IPS-15b (cell line): ENCODE measurements around the gene DPF1.

ENCODE experiments used
- H3K27me3 ChIP-seq: one replicate; pipeline ENCODE4 v1.6.1; 2013; ENCODE audit warnings: low read length; ENCODE audit not compliant: control insufficient read depth, insufficient read depth
- H3K36me3 ChIP-seq: one replicate; pipeline ENCODE4 v1.6.1; 2013; ENCODE audit warnings: low read length; ENCODE audit not compliant: control insufficient read depth, insufficient read depth
- H3K4me1 ChIP-seq: one replicate; pipeline ENCODE4 v1.6.1; 2013; ENCODE audit warnings: mild to moderate bottlenecking, low read length; ENCODE audit not compliant: control insufficient read depth, insufficient read depth
- H3K4me3 ChIP-seq: one replicate; pipeline ENCODE4 v1.5.1; 2013; ENCODE audit warnings: low read depth, low read length
- H3K9ac ChIP-seq: one replicate; pipeline ENCODE4 v1.6.1; 2013; ENCODE audit warnings: low read depth, mild to moderate bottlenecking, low read length
- H3K9me3 ChIP-seq: one replicate; pipeline ENCODE4 v1.6.1; 2013; ENCODE audit warnings: mild to moderate bottlenecking, low read length; ENCODE audit not compliant: control insufficient read depth, insufficient read depth

The DPF1 gene

GRCh38 chr19:38165335-38165734, 58.7 kb downstream of the DPF1 start:
- Histone ChIP-seq H3K36me3 (peaks cover 41% of the 10 kb centered on the region), H3K4me3 (no peak overlapping the region), H3K4me1 (no peaks in the 10 kb centered on the region), H3K9me3 (no peaks in the 10 kb centered on the region), H3K9ac (no peak overlapping the region), H3K27me3 (no peaks in the 10 kb centered on the region)

- H3K9ac ChIP-seq: no peak overlapping the region
- H3K4me3 ChIP-seq: no peak overlapping the region
- H3K36me3 ChIP-seq: peaks cover 37% of the 10 kb centered on the region
- no peaks in the 10 kb centered on the region for H3K4me1 ChIP-seq
- H3K27me3 ChIP-seq: no peaks in the 10 kb centered on the region
- no peaks in the 10 kb centered on the region for H3K9me3 ChIP-seq
Observed at GRCh38 chr19:38164526-38164925, 59.5 kb downstream of the DPF1 start.

GRCh38 chr19:38163419-38164290, 60.4 kb downstream of the DPF1 start:
- Histone ChIP-seq H3K36me3 (peaks cover 34% of the 10 kb centered on the region), H3K9me3 (no peaks in the 10 kb centered on the region), H3K9ac (no peak overlapping the region), H3K4me1 (no peaks in the 10 kb centered on the region), H3K4me3 (no peak overlapping the region), H3K27me3 (no peaks in the 10 kb centered on the region)

GRCh38 chr19:38162632-38163031, 61.4 kb downstream of the DPF1 start:
- Histone ChIP-seq H3K4me3 (no peak overlapping the region), H3K4me1 (no peaks in the 10 kb centered on the region), H3K9me3 (no peaks in the 10 kb centered on the region), H3K27me3 (no peaks in the 10 kb centered on the region), H3K36me3 (peaks cover 35% of the 10 kb centered on the region), H3K9ac (no peak overlapping the region)

GRCh38 chr19:38162094-38162493, 61.9 kb downstream of the DPF1 start:
- H3K9ac ChIP-seq: no peak overlapping the region
- no peak overlapping the region for H3K4me3 ChIP-seq
- H3K36me3 ChIP-seq: peaks cover 40% of the 10 kb centered on the region

More at GRCh38 chr19:38162094-38162493, 61.9 kb downstream of the DPF1 start:
- Histone ChIP-seq H3K4me1 (no peaks in the 10 kb centered on the region), H3K27me3 (no peaks in the 10 kb centered on the region), H3K9me3 (no peaks in the 10 kb centered on the region)
